HL-60 (cell line): ENCODE results near the gene SLC25A10.

Experiments used
- DNase-seq, 2 experiments: peaks; one replicate each; pipeline ENCODE4 v3.0.0-alpha.2; 2010 to 2020; ENCODE audit warnings: low read depth in 1 of 2, low spot score in 1 of 2
- H3K27ac ChIP-seq: fragments of 250-450 bp; sonication (Bioruptor Pico); replicated peaks from 2 replicates; pipeline ENCODE4 v1.5.1; 2020; ENCODE audit warnings: mild to moderate bottlenecking, moderate library complexity
- H3K27me3 ChIP-seq: fragments of 250-450 bp; sonication (Bioruptor Pico); 2 replicates; pipeline ENCODE4 v1.5.1; 2021; ENCODE audit warnings: mild to moderate bottlenecking, moderate library complexity; ENCODE audit not compliant: insufficient read depth, poor library complexity, severe bottlenecking
- H3K4me3 ChIP-seq: replicated peaks from 2 replicates; pipeline ENCODE4 v1.5.1; 2011; ENCODE audit warnings: mild to moderate bottlenecking, control low read depth, low read length; ENCODE audit not compliant: insufficient read depth
- CTCF ChIP-seq: IDR thresholded peaks from one replicate; pipeline ENCODE4 v1.5.1; 2011; ENCODE audit warnings: low read length, control low read depth, inconsistent platforms; ENCODE audit not compliant: insufficient read depth
- GABPA ChIP-seq: IDR thresholded peaks from 2 replicates; pipeline ENCODE4 v1.6.1; 2012; ENCODE audit warnings: low read depth
- POLR2AphosphoS5 ChIP-seq: IDR thresholded peaks from 2 replicates; pipeline ENCODE4 v1.6.1; 2012; ENCODE audit warnings: low read depth
- REST ChIP-seq: IDR thresholded peaks from 2 replicates; pipeline ENCODE4 v1.6.1; 2012; ENCODE audit warnings: low read depth; ENCODE audit not compliant: insufficient replicate concordance
- SPI1 ChIP-seq: IDR thresholded peaks from 2 replicates; pipeline ENCODE4 v1.6.1; 2012; ENCODE audit warnings: low read depth, mild to moderate bottlenecking, borderline replicate concordance

SLC25A10 gene

GRCh38 chr17:81723651-81724209, 11.6 kb downstream of the SLC25A10 start:
- peak; percentile 32 for TF ChIP-seq POLR2AphosphoS5
- no peak for TF ChIP-seq SPI1
- TF ChIP-seq CTCF: no peak
- no peak for TF ChIP-seq REST
- no peaks in the 10 kb centered on the region for H3K27me3 ChIP-seq
- DNase-seq: no peak
- 0 out of 2 replicates have a peak overlapping the region, but pooled peaks have one; percentile 18 for H3K27ac ChIP-seq
- no peak overlapping the region for H3K4me3 ChIP-seq

- no peak overlapping the region for H3K27ac ChIP-seq
- no peak for DNase-seq
These were observed 13.4 kb downstream of the SLC25A10 start for GRCh38 chr17:81725439-81725838.

GRCh38 chr17:81726004-81726403, 13.9 kb downstream of the SLC25A10 start:
- no peak for DNase-seq
- Histone ChIP-seq H3K4me3 (no peak overlapping the region), H3K27ac (no peak overlapping the region), H3K27me3 (no peaks in the 10 kb centered on the region)
- no peak for TF ChIP-seq SPI1
- TF ChIP-seq POLR2AphosphoS5: no peak
- no peak for TF ChIP-seq REST
- no peak for TF ChIP-seq GABPA
- no peak for TF ChIP-seq CTCF

More at GRCh38 chr17:81725439-81725838, 13.4 kb downstream of the SLC25A10 start:
- Histone ChIP-seq H3K4me3 (no peak overlapping the region), H3K27me3 (no peaks in the 10 kb centered on the region)
- no peak for TF ChIP-seq REST
- TF ChIP-seq SPI1: no peak
- TF ChIP-seq CTCF: no peak
- no peak for TF ChIP-seq POLR2AphosphoS5
- TF ChIP-seq GABPA: no peak
